Cortex of kidney (tissue), 1 donor: ENCODE data around the gene CCDC88C.
"Not testable (repeated sequence)": the region's sequence is repeated elsewhere in the genome, so short reads cannot be mapped to it uniquely, and the experiment has no call there.

ENCODE experiments used
- DNase-seq: peaks from one replicate; lab custom pipeline; 2025; lab: John Stamatoyannopoulos, UW

The CCDC88C gene

GRCh38 chr14:91418387-91419043, 895 bp upstream of the CCDC88C start:
- no peak for DNase-seq

GRCh38 chr14:91417983-91418386, 365 bp upstream of the CCDC88C start:
- no peak for DNase-seq

DNA sequence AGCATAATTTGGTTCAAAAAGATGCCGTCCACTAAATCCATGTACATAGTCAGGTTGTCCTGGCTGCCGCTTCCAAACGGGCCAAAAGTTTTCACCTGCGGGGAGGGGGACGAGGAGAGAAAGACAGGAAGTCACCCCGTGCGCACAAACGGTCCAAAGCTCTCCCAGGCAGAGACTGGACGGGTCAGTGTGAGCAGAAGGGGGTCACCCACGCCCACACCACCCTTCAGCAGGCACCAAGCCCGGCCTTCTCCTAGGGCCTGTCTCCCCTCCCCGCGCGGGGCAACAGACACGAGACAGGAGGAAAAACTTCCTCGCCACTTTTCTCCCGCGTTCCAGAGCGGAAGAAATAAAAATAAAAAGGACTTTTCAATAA, 888 bp downstream of the CCDC88C start:
- DNase-seq: no peak

- DNase-seq: no peak
Observed at GRCh38 chr14:91415794-91416743, 1.6 kb downstream of the CCDC88C start.

DNA sequence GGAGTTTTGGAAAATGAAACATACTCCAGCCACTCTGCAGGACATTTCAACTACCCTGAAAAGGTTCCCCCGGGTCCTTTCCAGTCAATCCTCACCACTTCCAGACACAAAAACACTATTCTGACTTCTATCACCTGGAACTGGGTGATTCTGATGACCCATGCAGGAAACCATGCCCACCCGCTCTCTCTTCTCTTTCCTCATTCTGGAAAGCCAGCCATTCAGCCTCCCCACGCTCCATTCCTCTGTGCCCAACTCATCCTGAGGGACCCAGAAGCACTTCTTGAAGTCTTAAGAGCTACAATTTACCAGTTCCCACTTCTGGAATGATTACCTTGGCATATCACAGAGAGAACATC, 3.2 kb downstream of the CCDC88C start:
- DNase-seq: no peak

GRCh38 chr14:91413547-91414474, 3.8 kb downstream of the CCDC88C start:
- DNase-seq: no peak

GRCh38 chr14:91412939-91413338, 4.7 kb downstream of the CCDC88C start:
- no peak for DNase-seq

GRCh38 chr14:91410771-91411536, 6.7 kb downstream of the CCDC88C start:
- no peak for DNase-seq

DNA sequence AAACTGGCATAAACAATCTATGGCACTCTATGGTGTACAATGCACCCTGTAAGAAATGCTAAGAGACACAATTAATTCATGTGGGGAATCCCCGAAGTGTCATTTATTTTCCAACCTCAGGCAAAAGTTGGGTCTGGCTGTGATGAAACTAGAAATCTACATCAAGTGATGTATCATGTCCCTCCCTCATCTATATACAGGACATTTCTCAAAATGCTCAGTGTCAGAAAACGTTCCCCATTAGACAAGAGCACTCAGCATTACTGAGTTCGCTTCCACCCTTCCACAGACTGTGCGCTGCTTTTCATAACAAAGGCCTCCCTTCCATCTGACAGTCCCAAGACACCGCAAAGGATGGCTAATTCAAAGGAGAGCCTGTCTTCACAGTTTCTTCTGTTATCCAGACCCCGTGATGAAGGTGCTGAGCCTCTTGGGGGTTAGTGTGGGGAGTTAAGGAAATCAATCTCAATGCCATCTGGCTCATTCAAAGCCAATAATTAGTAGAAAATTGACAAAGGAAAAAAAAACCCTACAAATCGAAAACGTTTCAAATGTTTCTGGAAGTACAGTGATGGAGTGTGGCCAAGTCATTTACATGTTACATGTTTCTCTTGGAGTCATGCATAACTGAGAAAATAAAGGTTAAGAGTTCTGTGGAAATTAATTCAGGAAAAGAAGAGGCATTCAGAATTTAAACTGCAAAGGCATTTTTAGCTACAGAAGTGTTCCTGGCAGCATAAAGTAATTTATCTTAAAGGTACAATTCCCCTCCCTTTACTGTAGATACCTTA, 7.5 kb downstream of the CCDC88C start:
- no peak for DNase-seq

DNA sequence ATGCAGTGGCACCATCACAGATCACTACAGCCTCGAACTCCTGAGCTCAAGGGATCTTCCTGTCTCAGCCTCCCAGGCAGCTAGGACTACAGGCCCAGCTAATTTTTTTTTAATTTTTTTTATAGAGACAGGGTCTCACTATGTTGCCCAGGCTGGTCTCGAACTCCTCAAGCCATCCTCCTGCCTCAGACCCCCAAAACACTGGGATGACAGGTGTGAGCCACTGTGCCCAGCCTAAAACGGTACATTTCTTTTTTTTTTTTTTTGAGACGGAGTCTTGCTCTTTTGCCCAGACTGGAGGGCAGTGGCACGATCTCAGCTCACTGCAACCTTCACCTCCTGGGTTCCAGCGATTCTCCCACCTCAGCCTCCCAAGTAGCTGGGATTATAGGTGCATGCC, 8.4 kb downstream of the CCDC88C start:
- DNase-seq: not testable (repeated sequence)

DNA sequence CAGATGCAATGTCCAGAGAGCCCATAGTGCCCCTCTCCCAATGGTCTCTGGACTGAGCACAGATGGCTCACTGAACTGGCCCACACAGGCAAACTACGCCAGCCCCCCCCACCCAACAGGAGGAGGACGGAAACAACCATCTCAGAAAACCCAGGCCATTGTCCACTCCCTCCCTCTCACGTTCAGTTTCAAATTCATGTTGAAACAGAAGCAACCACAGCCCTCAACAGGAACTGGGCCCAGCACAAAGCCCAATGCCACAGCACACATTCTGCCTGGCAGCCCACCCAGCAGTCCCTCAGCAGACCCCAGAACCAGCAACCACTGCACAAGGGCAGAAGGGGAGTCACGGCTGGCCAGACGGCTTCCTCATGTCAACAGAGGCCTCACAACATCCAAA, 10.6 kb downstream of the CCDC88C start:
- DNase-seq: no peak

GRCh38 chr14:91406451-91406850, 11.2 kb downstream of the CCDC88C start:
- DNase-seq: no peak

GRCh38 chr14:91405724-91406435, 11.7 kb downstream of the CCDC88C start:
- DNase-seq: no peak

- DNase-seq: no peak
Observed at GRCh38 chr14:91405241-91405721, 12.3 kb downstream of the CCDC88C start.

DNA sequence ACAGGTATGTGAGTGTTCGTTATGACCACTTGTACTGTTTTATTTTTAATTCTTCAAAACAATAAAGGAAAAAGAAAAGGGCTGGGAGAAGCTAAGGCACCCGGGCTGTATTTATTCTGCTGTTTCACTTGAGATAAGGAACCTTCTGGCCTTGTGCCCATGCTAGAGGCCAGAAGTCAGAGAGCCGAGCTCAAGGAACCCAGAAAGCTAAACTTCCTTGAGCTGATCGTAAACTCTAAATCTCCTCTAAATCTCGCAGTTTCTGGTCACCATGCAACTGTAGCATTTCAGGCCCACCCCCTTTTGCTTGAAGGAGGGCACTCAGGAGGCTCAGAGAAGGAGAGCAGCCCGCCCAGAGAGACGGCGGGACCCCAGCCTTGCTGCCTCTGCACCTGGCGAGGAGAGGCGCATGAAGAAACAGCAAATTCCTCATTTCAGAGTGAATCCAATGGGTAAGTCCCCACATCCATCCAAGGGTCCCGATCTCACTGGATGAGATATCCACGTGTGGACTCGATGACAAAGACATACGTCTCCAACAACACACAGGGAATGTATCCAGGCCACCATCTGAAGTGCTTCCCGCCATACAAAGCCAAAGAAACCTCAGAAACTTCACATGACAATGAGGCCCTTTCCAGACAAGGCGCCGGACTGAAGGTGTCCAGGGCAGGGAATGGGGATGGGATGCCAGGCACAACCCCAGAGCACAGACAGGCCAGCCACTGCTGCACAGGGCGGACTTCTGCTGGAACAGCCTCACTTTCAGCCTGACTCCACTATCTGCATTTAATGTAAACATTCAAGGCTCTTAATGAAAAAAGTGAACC, 14.6 kb downstream of the CCDC88C start:
- DNase-seq: no peak

DNA sequence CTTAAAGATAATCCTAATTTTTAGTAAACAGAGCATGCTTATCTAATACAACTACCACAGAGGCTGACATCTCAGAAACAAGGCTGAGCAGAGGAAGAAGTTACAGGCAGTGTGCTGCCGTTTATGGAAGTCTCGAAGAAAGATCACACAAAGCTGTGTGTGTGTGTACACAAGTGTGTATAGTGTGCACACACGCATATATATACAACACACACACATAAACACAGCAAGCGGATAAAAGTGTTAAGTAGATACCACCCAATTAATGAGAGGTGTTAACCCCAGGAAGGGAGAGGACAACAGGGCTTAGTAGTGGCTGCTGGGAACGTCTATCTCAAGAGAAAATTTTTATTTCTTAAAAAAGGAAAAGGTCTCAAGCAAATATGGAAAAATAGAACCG, 15.3 kb downstream of the CCDC88C start:
- no peak for DNase-seq

GRCh38 chr14:91401751-91402150, 15.9 kb downstream of the CCDC88C start:
- no peak for DNase-seq

GRCh38 chr14:91400696-91401095, 16.9 kb downstream of the CCDC88C start:
- DNase-seq: no peak
